ENCODE results near the gene TRPC3.
"Not testable (repeated sequence)": the region's sequence is repeated elsewhere in the genome, so short reads cannot be mapped to it uniquely, and the experiment has no call there.

Gene TRPC3

DNA sequence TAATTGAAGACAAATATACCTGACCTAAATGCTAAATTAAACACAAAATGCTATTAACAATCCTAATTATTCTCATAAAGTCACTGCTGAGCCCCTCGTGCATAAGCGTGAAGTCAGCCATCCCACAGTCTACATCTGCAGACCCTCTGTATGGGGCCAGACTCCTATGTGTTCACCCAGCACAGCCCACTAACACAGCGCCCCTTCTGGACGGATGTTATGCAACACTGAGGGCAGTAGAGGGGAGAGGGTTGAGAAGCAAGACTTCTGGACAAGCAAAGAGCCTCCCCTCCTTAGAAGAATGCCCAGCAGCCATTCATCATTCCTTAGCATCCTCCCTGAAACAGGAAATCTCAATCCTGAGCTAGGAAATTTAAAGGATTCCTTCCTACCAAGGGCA lies 7.9 kb downstream of the TRPC3 start:
- no peak for DNase-seq

DNA sequence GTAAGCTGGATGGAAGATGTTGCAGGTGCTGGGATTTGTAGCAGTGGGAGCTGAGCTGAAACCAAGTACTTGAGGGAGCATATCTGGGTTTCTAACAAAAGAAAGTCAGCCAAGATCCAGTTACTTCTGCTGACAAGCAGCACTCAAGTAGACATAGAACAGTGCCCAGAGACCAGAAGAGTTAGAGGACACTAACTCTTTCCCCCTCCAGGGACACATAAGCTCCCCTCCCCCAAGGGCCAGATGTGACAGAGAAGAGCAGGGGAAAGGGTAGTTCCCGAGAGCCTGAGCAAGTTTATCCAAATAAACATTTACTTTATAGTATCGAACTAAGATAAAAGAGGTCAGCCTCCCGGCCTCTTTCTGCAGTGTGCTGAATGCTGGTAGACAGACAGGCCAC lies 12.2 kb downstream of the TRPC3 start:
- no peak for DNase-seq

DNA sequence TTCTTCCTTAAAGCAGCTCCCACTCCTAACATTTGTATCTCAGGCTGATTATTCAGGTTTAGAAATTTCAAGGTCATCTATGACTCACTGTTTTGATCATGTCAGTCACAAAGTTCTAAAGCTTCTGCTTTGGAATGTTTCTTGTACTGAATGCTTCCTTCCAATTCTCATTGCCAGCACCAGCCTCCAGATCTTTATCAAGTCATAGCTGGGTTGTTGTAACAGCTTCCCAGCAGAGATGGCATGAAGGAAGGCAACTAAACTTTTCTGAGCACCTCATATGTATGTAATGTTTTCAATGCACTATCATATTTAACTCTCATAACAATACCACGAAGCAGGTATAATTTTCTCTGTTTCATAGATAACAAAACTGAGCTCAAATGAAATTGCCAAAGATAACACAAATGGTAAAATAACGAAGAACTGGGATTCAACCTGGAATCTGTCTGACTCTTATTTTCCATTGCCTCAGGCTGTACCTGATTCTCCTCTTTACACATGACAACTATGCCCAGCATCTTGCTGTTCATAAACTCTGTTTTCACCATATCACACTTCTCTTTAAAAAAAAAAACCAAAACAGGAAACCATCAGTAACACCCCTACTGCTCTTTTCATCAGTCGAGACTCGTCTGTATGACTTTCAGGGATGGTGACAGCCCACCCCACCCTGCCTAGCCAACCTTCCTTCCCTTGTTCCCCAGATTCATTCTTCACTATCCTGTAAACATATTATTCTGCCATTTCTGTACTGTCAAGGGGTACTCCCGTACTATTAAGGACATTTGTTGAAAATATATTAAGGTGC lies 13.4 kb downstream of the TRPC3 start:
- no peak for DNase-seq

DNA sequence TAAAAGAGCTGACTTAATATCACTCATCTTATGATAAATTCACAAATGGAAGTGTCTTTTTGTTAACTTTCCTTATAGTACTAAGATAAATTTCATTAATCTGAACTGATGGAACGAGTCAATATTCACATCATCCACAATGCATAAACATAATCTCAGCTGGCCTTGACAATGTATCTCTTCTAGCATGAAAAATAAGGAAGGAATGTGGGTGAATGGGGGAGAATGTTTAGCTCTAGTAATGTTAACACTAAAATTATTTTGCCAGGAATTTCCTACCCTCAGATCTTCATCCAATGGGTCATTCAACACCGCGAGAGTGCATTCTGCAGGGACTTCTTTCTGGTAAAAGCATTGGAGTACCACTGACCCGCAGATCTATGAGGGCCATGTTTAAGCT lies 15.8 kb downstream of the TRPC3 start:
- DNase-seq = no peak

DNA sequence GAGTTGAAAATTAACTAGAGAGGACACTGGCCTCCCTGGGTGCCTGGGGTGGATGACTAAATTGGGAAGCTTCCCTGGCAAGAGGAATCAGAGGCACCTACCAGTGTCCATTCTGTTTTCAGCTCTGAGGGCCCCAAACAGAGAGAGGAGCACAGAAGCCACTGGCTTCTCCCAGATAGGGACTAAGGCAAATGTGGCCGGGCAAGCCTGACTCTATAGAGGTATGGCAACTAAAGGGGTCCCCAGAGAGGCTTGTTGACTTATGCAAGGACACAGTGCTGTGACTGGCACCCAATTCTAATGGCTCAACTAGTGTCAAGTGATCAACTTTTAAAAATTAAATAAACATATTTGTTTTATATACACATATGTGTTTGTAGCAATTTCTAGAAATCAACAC lies 17.2 kb downstream of the TRPC3 start:
- DNase-seq = no peak

DNA sequence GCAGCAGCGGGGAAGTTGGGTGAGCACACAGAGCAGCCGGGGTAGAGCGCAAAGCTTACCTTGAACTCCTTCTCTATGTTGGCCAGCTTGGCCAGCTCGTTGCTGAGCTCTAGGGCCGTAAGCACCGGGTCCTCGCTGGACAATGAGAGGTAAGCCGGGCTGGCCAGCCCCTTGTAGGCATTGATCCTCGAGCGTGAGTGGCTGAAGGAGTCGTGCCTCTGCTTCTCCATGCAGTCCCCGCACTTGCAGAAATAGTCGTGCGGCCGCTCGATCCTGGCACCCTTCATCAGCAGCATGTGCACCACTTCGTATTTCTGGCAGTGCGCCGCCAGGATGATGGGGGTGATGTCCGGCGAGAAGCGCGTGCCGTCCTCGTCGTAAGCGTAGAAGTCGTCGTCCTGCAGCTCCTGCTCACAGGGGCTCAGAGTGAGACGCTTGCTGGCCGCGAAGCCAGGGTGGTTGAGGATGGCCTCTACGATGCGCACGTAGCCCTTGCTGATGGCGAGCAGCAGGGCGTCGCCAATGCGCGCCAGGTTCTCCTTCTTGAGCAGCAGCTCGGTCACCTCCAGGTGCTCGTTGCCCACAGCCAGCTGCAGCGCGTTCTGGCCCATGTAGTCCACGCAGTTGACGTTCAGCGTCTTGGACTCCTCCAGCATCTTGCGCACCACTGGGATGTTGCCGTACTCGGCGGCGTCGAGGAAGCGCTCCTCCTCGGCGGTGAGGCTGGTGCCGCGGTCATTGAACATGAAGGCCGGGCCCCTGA lies 19.5 kb downstream of the TRPC3 start:
- no peak for DNase-seq

DNA sequence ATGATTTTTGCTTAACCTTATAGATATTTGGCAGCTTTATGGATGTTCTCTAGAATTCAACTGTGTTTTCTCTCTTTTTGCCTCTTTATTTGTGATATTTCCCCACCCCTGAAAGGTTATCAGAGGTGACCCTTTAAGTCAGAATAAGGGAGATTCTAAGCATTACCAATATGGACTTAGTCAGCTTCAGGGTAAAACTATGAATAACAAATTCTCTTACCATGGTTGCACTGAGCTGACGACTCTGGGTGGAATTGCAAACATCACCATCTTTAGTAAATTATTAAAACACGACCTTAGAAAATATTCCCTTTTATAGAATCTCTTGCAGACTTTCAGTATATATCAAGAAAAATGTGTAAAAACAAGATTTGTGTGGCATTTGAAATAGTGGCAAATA lies 21.6 kb downstream of the TRPC3 start:
- no peak for DNase-seq

DNA sequence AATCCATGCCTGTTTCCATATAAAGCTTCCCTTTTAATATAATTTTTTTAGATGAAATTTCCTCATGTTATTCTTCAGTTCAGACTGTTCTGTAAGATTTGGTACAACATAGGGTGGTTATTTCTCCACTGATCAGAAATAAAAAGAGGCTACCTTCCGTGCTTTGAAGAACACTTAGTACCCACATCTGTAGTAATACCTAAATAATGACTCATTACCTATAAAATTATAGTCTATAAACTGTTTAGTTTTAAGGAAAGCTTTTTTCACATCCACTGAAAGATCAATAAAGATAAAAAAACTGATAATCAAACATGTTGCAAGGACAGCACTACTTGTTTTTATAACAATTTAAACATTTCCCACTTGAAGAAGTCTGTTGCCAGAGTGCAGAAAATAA lies 23.9 kb downstream of the TRPC3 start:
- DNase-seq = no peak

DNA sequence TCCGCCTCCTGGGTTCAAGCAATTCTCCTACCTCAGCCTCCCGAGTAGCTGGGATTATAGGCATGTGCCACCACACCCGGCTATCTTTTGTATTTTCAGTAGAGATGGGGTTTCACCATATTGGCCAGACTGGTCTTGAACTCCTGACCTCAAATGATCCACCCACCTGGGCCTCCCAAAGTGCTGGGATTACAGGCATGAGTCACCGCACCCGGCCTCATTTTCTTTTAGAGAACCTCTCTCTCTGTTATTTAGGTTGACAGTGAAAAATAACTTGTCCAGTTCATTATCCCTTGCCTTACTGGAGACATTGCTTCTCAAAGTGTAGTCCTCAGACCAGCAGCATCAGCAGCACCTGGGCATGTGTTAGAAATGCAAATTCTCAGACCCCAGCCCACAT lies 25.4 kb downstream of the TRPC3 start:
- not testable (repeated sequence) for DNase-seq

DNA sequence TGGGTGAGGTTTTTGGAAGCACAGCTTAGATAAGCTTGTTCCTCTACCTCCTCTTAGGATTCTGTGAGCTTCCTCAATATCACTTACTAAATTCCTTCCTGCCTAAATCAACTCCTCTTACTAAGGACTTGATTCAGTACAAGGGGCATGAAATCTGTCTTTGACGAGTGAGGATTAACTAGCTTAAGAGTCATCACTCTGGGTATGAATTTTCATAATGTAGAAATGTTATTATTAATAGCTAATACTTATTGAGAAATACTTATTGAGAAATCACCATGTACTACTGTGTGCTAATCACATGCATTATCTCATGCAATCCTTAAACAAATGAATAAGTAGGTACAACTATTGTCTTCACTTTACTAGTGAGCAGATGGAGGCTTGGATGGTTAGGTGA lies 28.6 kb downstream of the TRPC3 start:
- DNase-seq = no peak

DNA sequence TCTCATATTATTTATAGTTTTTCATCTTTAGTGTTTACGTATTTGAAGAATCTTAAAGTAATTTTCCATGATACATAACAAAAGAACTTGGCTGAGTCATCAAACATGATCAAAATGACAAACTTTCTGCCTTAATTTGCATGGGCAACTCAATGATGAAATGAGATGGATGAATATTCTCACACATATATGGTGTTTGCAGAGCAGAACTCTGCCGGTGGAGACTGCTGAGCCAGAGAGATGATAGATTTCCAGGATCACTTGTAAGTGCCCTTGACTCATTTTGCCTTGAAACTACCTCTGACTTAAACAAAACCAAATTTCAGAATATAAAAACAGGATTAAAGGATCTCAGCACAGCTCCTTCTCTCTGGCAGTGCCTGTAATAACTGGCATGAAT lies 38.2 kb downstream of the TRPC3 start:
- DNase-seq = no peak

DNA sequence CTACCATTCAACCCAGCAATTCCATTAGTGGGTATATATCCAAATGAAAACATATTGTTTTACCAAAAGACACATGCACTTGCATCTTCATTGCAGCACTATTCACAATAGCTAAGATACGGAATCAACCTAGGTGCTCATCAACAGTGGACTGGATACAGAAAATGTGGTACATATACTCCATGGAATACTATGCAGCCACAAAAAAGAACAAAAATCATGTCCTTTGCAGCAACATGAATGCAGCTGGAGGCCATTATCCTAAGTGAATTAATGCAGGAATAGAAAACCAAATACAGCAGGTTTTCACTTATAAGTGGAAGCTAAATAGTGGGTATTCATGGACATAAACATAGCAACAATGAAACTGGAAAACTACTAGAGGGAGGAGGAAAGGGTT lies 43.5 kb downstream of the TRPC3 start:
- DNase-seq = no peak

DNA sequence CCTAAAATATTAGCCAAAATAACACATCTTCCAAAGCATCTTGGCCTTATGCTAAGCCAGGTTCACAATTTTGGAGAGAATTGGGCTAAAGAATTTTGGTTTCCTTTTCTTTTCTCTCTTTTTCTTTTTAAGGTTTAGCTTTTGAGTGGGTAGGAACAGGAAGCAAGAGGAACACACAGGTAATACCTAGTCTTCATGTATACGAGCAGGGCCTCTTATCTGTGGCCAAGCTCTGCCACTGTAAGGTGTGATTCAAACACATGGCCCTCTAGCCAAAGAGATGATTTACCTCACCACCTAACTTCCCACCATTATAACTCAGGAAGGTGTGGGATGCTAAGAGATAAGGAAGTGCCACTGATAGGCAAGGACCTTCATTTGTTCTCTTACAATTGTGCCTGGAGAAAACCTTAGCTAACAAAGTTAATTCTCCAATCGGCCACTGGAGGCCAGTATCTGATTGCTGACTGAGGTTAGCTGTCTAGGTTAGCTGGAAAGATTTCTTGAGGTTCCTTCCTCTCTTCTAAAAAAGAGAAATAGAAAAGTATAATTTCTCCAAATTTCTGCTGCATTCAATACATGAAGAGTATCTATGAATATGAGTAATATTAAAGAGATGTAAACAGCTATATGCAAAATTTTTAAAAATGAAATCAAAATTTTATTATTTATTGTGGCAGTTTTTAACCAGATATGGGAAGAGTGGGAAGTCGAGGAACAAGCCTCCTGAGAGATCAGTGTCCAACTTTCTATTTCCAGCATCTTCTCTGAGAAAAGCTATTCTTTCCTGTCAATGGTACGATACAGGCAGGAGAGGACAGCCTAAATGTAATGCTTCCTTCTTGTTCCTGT lies 51.5 kb downstream of the TRPC3 start:
- peak; percentile 42 for DNase-seq

DNA sequence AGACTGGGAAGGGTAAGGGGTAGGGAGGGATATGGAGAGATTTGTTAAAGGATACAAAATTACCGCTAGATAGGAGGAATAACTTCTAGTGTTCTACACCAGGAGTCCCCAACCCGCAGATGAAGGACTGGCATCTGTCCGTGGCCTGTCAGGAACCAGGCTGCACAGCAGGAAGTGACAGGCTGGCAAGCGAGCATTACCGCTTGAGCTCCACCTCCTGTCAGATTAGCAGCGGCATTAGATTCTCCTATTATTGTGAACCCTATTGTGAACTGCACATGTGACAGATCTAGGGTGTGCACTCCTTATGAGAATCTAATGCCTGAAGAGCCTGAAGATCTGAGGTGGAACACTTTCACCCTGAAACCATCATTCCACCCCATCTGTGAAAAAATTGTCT lies 53.7 kb downstream of the TRPC3 start:
- no peak for DNase-seq

DNA sequence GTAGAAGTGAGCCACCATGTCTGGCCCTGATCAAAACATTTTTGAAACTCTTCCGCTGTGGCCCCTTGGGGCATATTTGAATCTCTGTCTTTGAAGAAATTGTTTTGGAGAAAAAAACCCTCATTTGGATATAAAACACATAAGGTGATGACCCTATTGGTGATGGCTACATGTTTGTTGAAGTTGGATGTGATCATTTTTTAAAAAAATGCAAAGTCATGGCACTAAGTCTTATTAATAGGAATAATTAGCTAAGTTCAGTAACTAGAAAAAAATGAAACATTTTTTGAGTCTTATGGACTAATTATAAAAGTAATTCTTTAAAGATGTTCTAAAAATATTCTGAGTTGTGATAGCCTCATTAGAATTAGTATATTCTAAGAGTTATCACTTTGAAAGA lies 63.7 kb downstream of the TRPC3 start:
- no peak for DNase-seq

DNA sequence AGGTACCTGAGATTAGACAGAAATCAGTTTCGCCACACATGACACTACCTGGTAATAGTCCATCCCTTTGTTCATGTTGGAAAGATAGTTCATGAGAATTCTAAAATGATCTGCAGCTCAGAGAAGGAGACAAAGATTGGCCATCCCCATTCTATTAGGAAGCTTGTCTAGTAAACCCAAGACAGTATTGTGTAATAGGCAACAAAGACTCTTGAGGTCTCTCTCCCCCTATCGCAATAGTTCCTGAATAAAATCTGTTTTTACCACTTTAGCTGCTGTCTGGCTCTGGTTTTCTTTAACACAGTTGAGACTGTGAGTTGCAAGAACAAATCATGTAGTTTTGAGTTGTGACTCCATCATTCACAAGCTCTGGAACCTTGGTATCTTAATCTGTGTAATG lies 66.7 kb downstream of the TRPC3 start:
- no peak for DNase-seq

DNA sequence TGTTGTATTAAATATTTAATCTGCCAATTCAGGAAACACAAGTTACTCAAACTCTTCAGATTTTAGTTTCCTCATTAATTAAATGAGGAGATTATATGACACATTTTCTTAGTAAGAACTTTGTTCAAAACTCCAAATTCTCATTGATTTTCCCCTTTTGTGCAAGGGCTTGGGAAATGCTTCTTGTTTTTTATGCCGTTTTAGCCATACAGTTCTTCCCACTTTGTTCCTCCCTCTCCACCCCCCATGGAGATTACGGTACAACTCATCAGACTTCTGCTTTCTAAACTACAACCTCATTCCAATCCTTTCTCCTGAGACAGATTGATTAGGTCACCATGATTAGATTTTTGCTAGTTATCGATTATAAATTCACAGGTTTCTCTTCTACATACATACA lies 70.7 kb downstream of the TRPC3 start:
- DNase-seq = no peak

DNA sequence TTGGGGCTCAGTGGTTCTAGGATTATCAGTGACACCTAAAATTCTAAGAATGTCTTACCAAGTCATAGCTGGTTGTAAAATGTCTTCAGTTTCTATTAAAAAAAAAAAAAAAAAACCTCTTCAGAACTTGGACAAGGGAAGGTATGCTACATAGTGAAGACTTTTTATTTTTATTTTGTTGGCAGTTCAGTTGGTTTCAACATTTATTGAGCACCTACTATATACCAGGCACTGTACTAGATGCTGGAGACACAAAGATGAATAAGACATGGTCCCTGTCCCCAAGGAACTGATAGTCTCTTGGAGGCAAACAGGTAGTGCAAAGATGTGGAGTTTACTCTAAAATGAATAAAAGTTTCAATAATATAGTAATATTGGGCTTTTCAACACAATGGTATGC lies 72.7 kb downstream of the TRPC3 start:
- no peak for DNase-seq

DNA sequence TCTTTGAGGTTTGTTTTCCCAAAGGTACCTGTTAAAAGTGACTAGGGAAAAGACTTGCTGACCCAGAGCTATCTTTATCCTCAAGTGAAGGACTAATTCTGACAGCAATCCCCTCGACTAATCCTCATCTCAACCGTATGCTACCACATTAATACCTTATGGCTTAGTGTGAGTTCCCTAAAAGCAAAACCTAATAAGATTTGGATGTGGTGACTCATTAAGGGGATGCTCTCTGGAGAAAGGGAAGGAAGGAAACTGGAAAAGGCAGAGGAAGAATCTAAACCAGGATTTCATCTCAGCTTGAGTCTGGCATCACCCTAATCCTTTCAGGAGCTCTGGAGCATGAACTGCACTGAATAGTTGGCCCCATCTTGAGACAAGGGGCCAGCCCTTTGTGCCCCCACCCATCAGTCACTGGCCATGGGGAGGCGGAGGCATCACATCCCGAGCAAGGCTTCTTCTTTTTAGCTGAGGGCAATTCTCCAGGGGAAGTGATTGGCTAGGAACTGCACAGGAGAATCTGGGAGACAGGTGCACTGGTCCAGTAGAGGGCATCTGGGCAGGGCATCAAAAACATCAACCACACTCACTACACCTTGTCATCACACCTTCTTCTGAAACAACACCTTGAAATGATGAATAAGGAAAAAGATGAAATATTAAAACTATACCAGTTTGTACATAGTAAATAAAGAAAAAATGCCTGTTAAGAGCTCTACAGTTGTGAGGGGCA lies 74.7 kb downstream of the TRPC3 start:
- no peak for DNase-seq

DNA sequence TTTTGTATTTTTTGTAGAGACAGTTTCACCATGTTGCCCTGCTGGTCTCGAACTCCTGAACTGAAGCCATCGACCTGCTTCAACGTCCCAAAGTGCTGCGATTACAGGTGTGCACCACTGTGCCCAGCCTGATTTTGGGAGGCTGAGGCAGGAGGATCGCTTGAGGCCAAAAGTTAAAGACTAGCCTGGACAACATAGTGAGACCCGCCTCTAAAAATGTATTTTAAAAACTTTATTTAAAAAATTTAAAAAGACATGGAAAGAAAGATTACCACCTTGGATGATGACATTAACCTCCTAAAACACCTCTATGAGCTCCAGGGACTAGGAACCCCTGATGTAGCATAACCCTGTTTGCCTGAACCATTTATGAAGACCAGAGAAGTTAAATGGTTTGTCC lies 75.8 kb downstream of the TRPC3 start:
- DNase-seq = no peak

DNA sequence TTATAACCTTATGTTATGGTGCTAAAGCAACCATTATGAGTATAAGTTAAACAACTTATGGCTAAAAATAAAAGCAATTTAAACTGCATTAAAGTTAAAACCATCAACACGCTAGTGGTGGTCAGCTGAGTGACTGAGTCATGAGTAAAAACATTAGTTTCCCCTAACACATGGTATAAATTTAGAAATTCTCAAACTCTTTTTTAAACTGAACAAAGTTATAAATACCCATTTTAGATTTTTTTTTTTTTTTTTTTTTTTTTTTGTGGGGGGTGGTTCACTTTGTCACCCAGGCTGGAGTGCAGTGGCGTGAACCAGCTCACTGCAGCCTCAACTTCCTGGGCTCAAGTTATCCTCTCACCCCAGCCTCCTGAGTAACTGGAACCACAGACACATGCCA lies 76.2 kb downstream of the TRPC3 start:
- no peak for DNase-seq

DNA sequence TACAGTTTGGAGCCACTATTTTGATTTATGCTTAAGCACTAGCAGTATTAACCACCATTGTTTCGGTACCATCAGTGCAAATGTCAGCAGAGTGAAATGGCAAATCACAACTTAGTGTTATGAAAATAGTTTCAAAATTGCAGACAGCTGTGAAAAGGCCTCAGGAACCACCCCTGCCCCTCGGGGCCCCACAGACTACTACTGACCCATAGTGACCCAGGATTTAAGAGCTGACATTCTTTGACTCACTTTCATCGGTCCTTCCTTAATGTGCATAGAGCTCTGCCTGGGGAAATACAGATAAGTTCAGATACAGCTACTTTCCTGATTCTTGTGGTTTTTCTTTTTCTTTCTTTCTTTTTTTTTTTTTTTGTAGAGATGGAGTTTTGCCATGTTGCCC lies 78.3 kb downstream of the TRPC3 start:
- no peak for DNase-seq

Data from COR-L47 (cell line).